GM12878 (cell line): ENCODE data around the gene FAM89B. TPM values are rescaled to one million over a fixed set of nuclear protein-coding genes. Genes with fewer than 3 reads are reported as not detected.

Source experiments
- CBFB ChIP-seq: IDR thresholded peaks from 2 replicates; pipeline ENCODE4 v1.6.1; 2016; ENCODE audit warnings: antibody characterized with exemption, low read depth
- EGR1 ChIP-seq, 2 experiments: IDR thresholded peaks; 1 replicate in 1 of 2; 2 replicates in 1 of 2; pipeline ENCODE4 v1.6.1; 2011 to 2012; ENCODE audit warnings: low read depth in 2 of 2, low read length in 2 of 2, borderline replicate concordance in 1 of 2, mild to moderate bottlenecking in 1 of 2, moderate library complexity in 1 of 2
- IKZF2 ChIP-seq, 2 experiments: fragments of 450-650 bp; IDR thresholded peaks; 2 replicates each; pipeline ENCODE4 v1.6.1; 2017; ENCODE audit warnings: mild to moderate bottlenecking in 2 of 2, moderate library complexity in 2 of 2
- MYC ChIP-seq: IDR thresholded peaks from 2 replicates; pipeline ENCODE4 v1.6.1; 2011; ENCODE audit warnings: mild to moderate bottlenecking, low read length, moderate library complexity, inconsistent platforms; ENCODE audit not compliant: insufficient read depth, insufficient replicate concordance, insufficient read length, severe bottlenecking
- NFIC ChIP-seq: IDR thresholded peaks from 2 replicates; pipeline ENCODE4 v1.6.1; 2012; ENCODE audit warnings: low read depth, mild to moderate bottlenecking, inconsistent platforms, low read length, moderate library complexity
- RCOR1 ChIP-seq: conservative IDR thresholded peaks from 2 replicates; pipeline ENCODE4 v1.6.1; 2012; ENCODE audit warnings: low read depth, low read length, improper control_type of control experiment
- polyA plus RNA-seq, 11 experiments: library from polyadenylated mRNA; depleted of rRNA in 4 of 11; unstranded in 6 of 11; stranded (reverse) in 5 of 11; fragments of >200 nt; fragmentation: Nextera tagmentation in 4 of 11; fragmentation: Illumina TruSeq in 1 of 11; extraction: Ambion mirVana in 4 of 11; extraction: Trizol in 1 of 11; gene quantifications; 1 replicate in 1 of 11; 2 replicates in 10 of 11; pipeline versions ENCODE4 v1.2.1 to v1.2.3, GENCODE V29; 2011 to 2016; ENCODE audit warnings: inconsistent platforms in 2 of 11, missing spikeins in 2 of 11, low read depth in 1 of 11
- total RNA-seq, 4 experiments: library from RNA; depleted of rRNA in 3 of 4; stranded (reverse); fragments of >200 nt in 3 of 4; fragmentation: Illumina TruSeq in 1 of 4; extraction: Trizol in 1 of 4; gene quantifications; 2 replicates each; pipeline versions ENCODE4 v1.2.1 to v1.2.3, GENCODE V29; 2013 to 2021
- TF ChIP-seq, protein P1 (sequence below): fragments of 450-650 bp; IDR thresholded peaks from 2 replicates; pipeline ENCODE4 v1.6.1; 2018; ENCODE audit warnings: borderline replicate concordance, mild to moderate bottlenecking; ENCODE audit not compliant: partially characterized antibody
- TF ChIP-seq, protein P2 (sequence below): fragments of 450-650 bp; IDR thresholded peaks from 2 replicates; pipeline ENCODE4 v1.6.1; 2014; ENCODE audit warnings: mild to moderate bottlenecking

The FAM89B gene
- total and polyA plus RNA-seq, 10 of the 15 experiments (the other 5 are each of a cell fraction or from before 2014, with no cell fraction given): 0.34 to 36.7 (median 9.8) TPM

DNA sequence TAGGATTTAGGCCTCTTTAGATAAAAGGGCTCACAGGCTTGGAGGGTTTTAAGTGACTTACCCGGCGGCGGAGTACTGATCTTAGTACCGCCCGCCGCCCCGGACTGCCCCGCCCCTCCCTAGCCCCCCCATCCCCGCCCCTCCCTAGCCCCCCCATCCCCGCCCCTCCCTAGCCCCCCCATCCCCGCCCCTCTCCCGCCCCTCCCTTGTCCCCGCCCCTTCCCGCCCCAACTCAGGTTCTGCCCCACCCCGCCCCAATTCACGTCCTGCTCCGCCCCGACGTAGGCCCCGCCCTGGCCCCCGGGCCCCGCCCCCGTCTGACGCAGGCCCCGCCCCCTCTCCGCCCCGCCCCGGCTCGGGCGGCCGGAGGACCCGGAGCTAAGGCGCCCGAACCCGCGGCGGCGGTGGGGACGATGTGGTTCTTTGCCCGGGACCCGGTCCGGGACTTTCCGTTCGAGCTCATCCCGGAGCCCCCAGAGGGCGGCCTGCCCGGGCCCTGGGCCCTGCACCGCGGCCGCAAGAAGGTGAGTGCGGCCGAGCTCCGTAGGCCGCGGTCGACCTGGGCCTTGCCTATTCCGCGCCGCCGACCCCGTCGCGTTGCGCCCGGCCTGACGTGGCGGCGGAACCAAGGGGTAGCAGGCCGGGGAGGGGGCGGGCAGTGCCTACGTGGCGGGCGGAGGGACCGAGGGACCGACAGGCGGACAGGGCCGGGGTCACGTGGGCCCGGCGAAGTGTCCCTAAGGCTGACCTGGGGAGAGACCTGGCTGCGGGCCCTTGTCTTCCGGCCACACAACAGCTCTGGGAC, 47.4 kb upstream of the FAM89B start, which contains the start of gene SCYL1 (continued):
- TF ChIP-seq, protein P1, sequence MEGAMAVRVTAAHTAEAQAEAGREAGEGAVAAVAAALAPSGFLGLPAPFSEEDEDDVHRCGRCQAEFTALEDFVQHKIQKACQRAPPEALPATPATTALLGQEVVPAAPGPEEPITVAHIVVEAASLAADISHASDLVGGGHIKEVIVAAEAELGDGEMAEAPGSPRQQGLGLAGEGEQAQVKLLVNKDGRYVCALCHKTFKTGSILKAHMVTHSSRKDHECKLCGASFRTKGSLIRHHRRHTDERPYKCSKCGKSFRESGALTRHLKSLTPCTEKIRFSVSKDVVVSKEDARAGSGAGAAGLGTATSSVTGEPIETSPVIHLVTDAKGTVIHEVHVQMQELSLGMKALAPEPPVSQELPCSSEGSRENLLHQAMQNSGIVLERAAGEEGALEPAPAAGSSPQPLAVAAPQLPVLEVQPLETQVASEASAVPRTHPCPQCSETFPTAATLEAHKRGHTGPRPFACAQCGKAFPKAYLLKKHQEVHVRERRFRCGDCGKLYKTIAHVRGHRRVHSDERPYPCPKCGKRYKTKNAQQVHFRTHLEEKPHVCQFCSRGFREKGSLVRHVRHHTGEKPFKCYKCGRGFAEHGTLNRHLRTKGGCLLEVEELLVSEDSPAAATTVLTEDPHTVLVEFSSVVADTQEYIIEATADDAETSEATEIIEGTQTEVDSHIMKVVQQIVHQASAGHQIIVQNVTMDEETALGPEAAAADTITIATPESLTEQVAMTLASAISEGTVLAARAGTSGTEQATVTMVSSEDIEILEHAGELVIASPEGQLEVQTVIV: no peak
- TF ChIP-seq CBFB: no peak
- 0 out of 3 replicates have a peak, but pooled peaks of 1 of the 2 experiments have one; percentile 1 for TF ChIP-seq EGR1 (IDR thresholded peaks at IDR 0.05; ENCODE audit: borderline replicate concordance in 1 of 2, low read depth in 2 of 2, low read length in 2 of 2)
- TF ChIP-seq NFIC: no peak
- no peak for TF ChIP-seq RCOR1
- TF ChIP-seq, protein P2, sequence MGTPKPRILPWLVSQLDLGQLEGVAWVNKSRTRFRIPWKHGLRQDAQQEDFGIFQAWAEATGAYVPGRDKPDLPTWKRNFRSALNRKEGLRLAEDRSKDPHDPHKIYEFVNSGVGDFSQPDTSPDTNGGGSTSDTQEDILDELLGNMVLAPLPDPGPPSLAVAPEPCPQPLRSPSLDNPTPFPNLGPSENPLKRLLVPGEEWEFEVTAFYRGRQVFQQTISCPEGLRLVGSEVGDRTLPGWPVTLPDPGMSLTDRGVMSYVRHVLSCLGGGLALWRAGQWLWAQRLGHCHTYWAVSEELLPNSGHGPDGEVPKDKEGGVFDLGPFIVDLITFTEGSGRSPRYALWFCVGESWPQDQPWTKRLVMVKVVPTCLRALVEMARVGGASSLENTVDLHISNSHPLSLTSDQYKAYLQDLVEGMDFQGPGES: no peak
- no peak for TF ChIP-seq MYC
- no peak for TF ChIP-seq IKZF2 (IDR thresholded peaks at IDR 0.05)
